Measurements from ENCODE around the gene TBXA2R. TPM values are rescaled to one million over a fixed set of nuclear protein-coding genes. Genes with fewer than 3 reads are reported as not detected.
A peak's percentile ranks its signal among the peaks of the same experiment; 100 is the strongest.
"Not testable (repeated sequence)": the region's sequence is repeated elsewhere in the genome, so short reads cannot be mapped to it uniquely, and the experiment has no call there.

TBXA2R gene
- total RNA-seq, 1 donor from 2014 or later: 0.42 TPM

DNA sequence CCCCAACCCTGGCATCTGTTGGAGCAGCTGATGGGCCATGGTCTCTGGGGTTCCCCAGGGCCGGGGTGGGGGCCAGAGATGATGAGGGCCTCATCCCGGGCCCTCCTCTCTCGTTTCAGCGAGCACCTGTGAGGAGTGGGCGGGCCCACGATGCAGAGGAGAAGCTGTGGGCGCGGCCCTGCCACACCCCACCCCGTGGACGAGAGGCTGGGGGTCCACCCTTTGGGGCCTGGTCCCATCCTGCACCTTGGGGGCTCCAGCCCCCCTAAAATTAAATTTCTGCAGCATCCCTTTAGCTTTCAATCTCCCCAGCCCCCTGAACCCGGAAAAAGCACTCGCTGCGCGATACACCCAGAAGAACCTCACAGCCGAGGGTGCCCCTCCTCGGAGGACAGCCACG, 28.3 kb downstream of the TBXA2R start:
- Mint-ChIP-seq H3K27ac (no peak overlapping the region), H3K9me3 (no peaks in the 10 kb centered on the region), H3K4me3 (no peak overlapping the region), H3K27me3 (peaks cover 1% of the 10 kb centered on the region), H3K36me3 (ENCODE audit: low read depth) (peaks cover 16% of the 10 kb centered on the region), H3K4me1 (peaks cover 4% of the 10 kb centered on the region)
- no peak for DNase-seq
- intact Hi-C loops (cut with micrococcal nuclease): no loop called here

DNA sequence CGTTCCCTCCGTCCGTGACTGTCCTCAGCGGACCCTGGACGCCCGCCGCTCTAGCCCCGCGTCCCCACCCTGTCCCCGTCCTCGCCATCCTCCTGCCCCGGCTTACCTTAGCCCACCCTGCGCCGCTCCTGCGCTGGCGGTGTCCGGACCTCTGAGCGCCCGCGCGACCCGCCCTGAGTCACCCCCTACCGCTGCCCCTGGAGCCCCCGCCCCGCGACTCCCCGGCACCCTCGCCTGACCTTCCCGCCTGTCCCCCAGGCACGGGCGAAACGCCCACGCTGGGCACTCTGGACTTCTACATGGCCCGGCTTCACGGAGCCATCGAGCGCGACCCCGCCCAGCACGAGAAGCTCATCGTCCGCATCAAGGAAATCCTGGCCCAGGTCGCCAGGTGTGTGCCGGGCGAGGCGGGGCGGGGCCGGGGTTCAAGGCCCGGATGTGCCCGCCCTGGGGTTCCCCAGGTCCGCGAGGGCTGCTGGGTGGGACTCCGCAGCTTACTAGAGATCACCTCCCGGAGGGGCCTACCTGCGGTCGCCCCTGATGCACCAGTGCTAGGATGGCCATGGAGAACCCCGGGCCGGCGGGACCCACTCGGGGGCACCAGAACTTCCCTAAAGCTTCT, 28.8 kb downstream of the TBXA2R start:
- Mint-ChIP-seq H3K9me3 (no peaks in the 10 kb centered on the region), H3K4me1 (peaks cover 4% of the 10 kb centered on the region), H3K27ac (no peak overlapping the region), H3K4me3 (no peak overlapping the region), H3K27me3 (no peaks in the 10 kb centered on the region), H3K36me3 (ENCODE audit: low read depth) (peaks cover 16% of the 10 kb centered on the region)
- intact Hi-C loops (cut with micrococcal nuclease): no loop called here
- DNase-seq: no peak

DNA sequence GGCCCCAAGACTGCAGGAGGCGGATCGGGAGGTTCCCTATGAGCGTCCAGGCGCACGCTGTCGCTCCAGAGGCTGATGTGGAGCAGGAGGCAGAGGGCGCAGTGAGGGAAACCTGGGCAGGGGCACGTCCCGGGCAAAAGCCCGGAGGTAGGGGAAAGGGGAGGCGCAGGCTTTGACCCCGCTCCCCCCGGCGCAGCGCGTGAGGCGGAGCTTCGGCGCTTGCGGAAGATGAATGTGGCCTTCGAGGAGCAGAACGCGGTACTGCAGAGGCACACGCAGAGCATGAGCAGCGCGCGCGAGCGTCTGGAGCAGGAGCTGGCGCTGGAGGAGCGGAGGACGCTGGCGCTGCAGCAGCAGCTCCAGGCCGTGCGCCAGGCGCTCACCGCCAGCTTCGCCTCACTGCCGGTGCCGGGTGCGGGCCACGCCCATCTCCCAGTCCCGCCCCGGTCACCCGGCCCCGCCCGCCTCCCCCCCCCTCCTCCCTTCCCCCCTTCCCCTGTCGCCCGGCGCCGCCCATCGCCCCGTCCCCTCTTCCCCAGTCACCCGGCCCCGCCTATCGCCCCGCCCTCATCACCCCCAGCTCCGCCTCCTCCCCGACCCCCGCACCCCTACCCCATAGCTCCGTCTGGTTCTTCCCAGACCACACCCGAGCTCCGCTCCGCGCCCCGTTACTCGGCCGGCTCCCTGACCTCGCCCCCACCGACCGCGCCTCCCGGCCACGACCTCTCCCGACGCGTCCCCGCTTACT, 29.8 kb downstream of the TBXA2R start:
- Mint-ChIP-seq H3K4me1 (peaks cover 8% of the 10 kb centered on the region), H3K9me3 (no peaks in the 10 kb centered on the region), H3K27ac (no peak overlapping the region), H3K4me3 (no peak overlapping the region), H3K36me3 (ENCODE audit: low read depth) (peaks cover 16% of the 10 kb centered on the region), H3K27me3 (no peaks in the 10 kb centered on the region)
- intact Hi-C loops (cut with micrococcal nuclease): no loop called here
- no peak for DNase-seq

DNA sequence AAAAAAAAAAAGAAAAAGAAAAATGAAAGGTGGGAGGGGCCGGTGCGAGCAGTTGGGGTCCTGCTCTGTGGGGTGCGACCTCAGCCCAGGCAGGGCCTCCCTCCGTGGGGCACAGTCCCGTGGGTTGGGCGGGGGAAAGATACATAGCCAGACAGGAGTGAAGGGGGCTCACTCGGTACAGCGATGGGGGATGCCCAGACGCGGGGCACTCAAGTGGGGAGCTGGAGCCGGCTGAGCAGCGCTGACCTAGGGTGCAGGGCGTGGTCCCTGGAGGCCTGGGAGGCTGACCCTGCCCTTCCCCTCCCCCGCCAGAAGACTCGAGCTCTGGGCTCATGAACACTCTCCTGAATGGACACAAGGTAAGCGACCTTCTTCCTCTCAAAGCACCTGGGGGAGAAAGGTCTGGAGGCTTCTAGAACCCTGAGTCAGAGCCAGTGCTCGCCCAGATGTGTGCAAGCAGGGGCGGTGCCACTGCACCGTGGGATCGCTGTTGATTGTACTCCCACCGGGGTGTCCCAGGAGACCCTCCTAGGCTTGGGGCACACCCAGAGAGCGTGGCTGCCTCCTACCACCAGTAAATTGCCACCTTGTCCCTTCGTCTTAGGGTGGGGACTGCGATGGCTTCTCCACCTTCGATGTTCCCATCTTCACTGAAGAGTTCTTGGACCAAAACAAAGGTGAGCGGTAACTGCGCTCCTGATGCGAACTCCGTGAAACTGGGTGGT, 30.6 kb downstream of the TBXA2R start:
- no peak for DNase-seq
- intact Hi-C loops (cut with micrococcal nuclease): no loop called here
- Mint-ChIP-seq H3K27ac (no peak overlapping the region), H3K4me3 (no peak overlapping the region), H3K27me3 (no peaks in the 10 kb centered on the region), H3K9me3 (no peaks in the 10 kb centered on the region), H3K36me3 (ENCODE audit: low read depth) (peaks cover 16% of the 10 kb centered on the region), H3K4me1 (peaks cover 11% of the 10 kb centered on the region)

DNA sequence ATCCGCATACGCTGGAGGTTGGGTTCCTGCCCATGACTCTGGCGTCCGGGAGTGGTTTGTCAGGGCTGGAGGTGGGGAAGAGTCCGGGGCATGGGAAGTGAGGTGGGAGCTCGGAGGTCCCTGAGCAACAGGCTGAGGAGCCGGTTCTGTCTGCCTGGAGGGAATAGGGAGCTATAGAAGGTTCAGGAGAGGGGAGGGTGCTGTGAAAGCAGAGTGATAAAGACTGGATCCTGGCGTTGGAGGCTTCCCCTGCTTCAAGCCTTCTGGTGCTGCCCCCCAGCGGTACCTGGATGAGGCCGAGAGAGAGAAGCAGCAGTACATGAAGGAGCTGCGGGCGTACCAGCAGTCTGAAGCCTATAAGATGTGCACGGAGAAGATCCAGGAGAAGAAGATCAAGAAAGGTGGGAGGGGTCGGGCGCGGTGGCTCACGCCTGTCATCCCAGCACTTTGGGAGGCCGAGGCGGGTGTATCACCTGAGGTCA, 31.4 kb downstream of the TBXA2R start:
- no peak overlapping the region for H3K27ac Mint-ChIP-seq
- H3K36me3 Mint-ChIP-seq (ENCODE audit: low read depth): peaks cover 16% of the 10 kb centered on the region
- intact Hi-C loops (cut with micrococcal nuclease): no loop called here
- H3K4me1 Mint-ChIP-seq: peaks cover 13% of the 10 kb centered on the region
- H3K27me3 Mint-ChIP-seq: no peaks in the 10 kb centered on the region
- no peaks in the 10 kb centered on the region for H3K9me3 Mint-ChIP-seq
- no peak overlapping the region for H3K4me3 Mint-ChIP-seq
- peak; percentile 70 for DNase-seq

DNA sequence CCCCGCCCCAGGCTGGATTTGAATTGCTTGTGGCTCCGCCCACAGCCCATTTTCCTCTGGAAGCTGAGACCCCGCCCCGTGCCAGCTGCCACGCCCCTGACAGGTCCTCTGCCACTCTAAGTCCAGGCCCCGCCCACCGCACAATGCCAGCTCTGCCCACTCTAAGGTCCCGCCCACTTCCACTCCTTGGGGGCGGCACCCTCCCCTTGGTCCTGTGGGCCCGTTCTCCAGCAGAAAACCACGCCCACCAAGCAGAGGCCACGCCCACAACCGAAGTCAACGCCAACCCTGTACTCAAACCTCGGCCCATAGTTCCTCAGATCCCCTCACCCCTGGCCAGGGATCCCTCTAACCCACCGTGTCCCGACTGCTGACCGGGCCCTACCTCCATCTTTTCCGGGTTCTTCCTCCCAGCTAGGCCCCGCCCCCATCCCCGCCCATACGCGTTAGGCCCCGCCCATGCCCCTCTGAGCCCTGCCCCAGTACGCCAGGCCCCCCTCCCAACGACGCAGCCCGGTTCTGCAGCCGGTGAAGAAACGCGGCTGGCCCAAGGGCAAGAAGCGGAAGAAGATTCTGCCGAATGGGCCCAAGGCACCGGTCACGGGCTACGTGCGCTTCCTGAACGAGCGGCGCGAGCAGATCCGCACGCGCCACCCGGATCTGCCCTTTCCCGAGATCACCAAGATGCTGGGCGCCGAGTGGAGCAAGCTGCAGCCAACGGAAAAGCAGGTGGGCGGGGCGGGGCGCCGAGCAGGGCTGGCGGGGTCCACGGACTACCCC, 32.6 kb downstream of the TBXA2R start:
- intact Hi-C loops (cut with micrococcal nuclease): loop anchor here (2.0 kb wide), 2 partner anchors 53 to 187 kb away; partner anchors contain the start of genes APBA3 and CACTIN
- peak overlapping the region; percentile 83 for H3K4me3 Mint-ChIP-seq
- H3K27me3 Mint-ChIP-seq: no peaks in the 10 kb centered on the region
- peaks cover 16% of the 10 kb centered on the region for H3K36me3 Mint-ChIP-seq (ENCODE audit: low read depth)
- DNase-seq: peak; percentile 97
- H3K4me1 Mint-ChIP-seq: peaks cover 11% of the 10 kb centered on the region
- H3K27ac Mint-ChIP-seq: peak overlapping the region; percentile 79
- no peaks in the 10 kb centered on the region for H3K9me3 Mint-ChIP-seq

DNA sequence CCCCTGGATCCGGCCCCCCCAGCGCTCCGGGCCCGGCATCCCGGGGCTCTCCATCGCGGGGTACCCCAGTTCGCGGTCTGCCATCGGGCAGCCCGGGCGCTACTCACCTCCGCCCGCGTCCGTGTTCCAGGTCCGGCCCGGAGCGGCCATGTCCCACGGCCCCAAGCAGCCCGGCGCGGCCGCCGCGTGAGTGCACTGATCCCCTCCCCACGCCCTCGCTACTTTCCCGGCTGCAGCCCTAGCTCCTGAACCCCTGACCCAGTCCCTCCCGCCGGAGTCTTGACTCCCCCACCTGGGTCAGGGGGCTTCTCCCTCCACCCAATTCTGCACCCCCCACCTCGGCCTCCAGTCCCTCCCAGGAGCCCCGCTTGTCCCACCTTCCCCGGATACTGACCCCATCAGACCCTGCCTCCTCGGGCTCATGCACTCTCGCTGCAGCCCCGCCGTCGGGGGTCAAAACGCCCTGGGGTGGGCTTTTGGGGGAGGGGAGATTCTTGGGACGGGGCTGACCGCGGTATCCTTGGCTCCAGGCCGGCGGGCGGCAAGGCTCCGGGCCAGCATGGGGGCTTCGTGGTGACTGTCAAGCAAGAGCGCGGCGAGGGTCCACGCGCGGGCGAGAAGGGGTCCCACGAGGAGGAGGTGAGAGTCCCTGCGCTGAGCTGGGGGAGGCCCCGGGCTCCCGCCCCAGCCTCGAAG, 33.4 kb downstream of the TBXA2R start:
- peaks cover 14% of the 10 kb centered on the region for H3K36me3 Mint-ChIP-seq (ENCODE audit: low read depth)
- peak overlapping the region; percentile 79 for H3K27ac Mint-ChIP-seq
- H3K4me3 Mint-ChIP-seq: peak overlapping the region; percentile 83
- no peak for DNase-seq
- no peaks in the 10 kb centered on the region for H3K9me3 Mint-ChIP-seq
- intact Hi-C loops (cut with micrococcal nuclease): loop anchor here (2.0 kb wide), 2 partner anchors 53 to 187 kb away; partner anchors contain the start of genes APBA3 and CACTIN
- H3K4me1 Mint-ChIP-seq: peaks cover 11% of the 10 kb centered on the region
- H3K27me3 Mint-ChIP-seq: no peaks in the 10 kb centered on the region

DNA sequence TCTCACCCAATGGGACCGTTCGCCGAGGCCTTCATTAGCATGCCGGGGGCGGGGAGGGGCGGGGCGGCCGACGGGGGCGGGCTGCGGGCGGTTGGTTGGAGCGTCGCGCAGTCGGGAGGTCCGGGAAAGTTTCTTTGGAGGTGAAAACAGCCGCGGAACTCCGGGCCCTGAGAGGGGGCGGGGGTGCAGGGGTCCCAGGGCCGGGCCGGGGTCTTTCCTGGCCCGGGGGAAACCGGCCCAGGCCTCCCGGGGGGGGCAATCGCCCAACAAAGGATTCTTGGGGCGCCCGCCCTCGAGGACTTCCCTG, 33.9 kb downstream of the TBXA2R start, which contains the start of gene HMG20B:
HMG20B (plus strand) TSS at position 90 of the 307 bp plus-strand sequence. CDS start 366 bp downstream, outside the sequence.
- peak within 1 kb of the TSS; percentile 83 for H3K4me3 Mint-ChIP-seq
- DNase-seq: no peak
- H3K4me1 Mint-ChIP-seq: peaks cover 11% of the 10 kb centered on the region
- peak within 1 kb of the TSS; percentile 81 for H3K27ac Mint-ChIP-seq
- peaks cover 14% of the 10 kb centered on the region for H3K36me3 Mint-ChIP-seq (ENCODE audit: low read depth)
- no peaks in the 10 kb centered on the region for H3K9me3 Mint-ChIP-seq
- intact Hi-C loops (cut with micrococcal nuclease): loop anchor here (1.0 to 2.0 kb wide), 3 partner anchors 16 to 188 kb away; partner anchors contain the start of genes APBA3, CACTIN and MFSD12
- H3K27me3 Mint-ChIP-seq: no peaks in the 10 kb centered on the region

DNA sequence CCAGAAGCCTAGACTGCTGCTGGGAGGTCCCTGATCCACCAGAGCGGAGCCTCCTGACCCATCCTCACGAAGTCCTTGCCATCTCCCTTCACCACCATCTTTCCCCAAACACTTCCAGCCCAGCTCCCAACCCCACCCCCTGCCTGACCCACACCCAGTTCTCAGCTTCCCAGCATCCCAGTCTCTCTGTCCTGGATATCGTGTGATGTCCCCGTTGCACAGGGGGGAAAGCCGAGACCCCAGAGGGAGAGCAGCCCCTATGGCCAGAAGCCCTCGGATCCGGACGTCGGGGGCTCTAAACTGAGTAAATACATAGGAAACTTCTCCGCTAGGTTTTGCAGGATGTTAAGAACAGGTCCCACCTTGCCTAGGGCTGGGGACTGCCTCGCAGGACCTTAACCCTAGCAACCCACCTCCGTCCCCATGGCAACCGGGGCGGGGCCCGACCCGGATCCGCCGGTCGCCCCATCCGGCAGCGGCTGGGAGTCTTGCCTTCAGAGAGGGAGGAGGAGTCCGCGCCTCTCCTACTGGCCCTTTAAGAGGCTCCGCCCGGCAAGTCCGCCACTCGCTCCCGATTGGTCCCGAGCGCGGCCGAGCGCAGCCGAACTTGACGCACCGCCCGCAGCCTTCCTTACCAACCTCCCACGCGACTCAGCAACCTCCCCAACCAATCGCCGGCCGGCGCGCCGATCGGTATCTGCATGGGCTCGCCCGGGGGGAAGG, 34.4 kb downstream of the TBXA2R start:
- Mint-ChIP-seq H3K4me3 (peak overlapping the region; percentile 83), H3K36me3 (ENCODE audit: low read depth) (peaks cover 14% of the 10 kb centered on the region), H3K4me1 (peaks cover 11% of the 10 kb centered on the region), H3K27ac (peak overlapping the region; percentile 81), H3K27me3 (no peaks in the 10 kb centered on the region), H3K9me3 (no peaks in the 10 kb centered on the region)
- intact Hi-C loops (cut with micrococcal nuclease): loop anchor here (1.0 to 2.0 kb wide), 3 partner anchors 15 to 189 kb away; partner anchors contain the start of genes APBA3, CACTIN and MFSD12
- DNase-seq: peak; percentile 99

DNA sequence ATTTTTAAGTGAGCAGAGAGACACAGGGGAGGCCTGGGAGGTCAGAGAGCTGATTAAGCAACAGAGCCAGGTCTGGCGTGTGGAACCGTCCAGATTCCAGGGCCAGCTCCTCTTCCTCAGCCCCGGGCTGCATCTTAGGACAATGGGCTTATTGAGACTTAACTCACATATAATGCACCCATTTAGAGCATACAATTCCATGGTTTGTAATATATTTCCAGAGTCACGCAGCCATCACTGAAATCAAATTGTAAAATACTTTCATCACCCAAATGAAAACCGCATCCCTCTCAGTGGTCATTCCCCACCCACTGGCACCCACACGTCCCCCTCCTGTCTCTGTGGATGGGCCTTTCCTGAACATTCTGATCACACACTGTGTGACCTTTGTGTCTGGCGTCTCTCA, 36.1 kb downstream of the TBXA2R start:
- H3K36me3 Mint-ChIP-seq (ENCODE audit: low read depth): peaks cover 11% of the 10 kb centered on the region
- DNase-seq: no peak
- H3K9me3 Mint-ChIP-seq: no peaks in the 10 kb centered on the region
- H3K27me3 Mint-ChIP-seq: no peaks in the 10 kb centered on the region
- H3K4me3 Mint-ChIP-seq: peak overlapping the region; percentile 20
- H3K4me1 Mint-ChIP-seq: peaks cover 11% of the 10 kb centered on the region
- intact Hi-C loops (cut with micrococcal nuclease): no loop called here
- H3K27ac Mint-ChIP-seq: no peak overlapping the region

DNA sequence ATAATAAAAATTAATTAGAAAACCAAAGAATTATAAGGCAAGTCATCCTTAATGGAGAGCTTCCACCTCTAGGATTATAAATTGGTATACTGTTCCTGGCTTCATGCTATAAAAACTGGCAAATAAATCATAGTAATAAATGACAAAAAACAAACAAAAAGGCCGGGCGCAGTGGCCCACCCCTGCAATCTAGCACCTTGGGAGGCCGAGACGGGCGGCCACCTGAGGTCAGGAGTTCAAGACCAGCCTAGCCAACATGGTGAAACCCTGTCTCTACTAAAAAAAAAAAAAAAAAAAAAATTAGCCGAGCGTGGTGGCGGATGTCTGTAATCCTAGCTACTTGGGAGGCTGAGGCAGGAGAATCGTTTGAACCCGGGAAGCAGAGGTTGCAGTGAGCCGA, 36.6 kb downstream of the TBXA2R start:
- H3K27ac Mint-ChIP-seq: not testable (repeated sequence)

DNA sequence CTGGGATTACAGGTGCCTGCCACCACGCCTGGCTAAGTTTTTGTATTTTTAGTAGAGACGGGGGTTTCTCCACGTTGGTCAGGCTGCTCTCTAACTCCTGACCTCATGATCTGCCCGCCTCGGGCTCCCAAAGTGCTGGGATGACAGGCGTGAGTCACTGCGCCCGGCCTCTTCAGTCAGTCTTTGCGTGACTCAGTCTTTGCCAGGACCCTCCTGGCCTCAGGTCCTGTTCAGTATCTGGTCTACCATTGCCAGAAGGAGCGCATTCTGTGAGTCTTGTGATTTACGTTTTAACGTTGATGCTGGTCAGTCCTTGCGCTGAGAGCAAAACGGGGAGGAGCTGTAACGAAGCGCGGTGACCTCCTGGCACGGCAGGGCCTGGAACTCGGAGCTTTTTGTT, 41.5 kb downstream of the TBXA2R start:
- DNase-seq: no peak
- Mint-ChIP-seq H3K9me3 (no peaks in the 10 kb centered on the region), H3K27me3 (no peaks in the 10 kb centered on the region), H3K4me1 (no peaks in the 10 kb centered on the region), H3K36me3 (ENCODE audit: low read depth) (no peaks in the 10 kb centered on the region), H3K27ac (no peak overlapping the region), H3K4me3 (no peak overlapping the region)
- intact Hi-C loops (cut with micrococcal nuclease): no loop called here

More for the DNA sequence above, 36.6 kb downstream of the TBXA2R start:
- H3K4me3 Mint-ChIP-seq; H3K9me3 Mint-ChIP-seq; H3K36me3 Mint-ChIP-seq (ENCODE audit: low read depth); H3K27me3 Mint-ChIP-seq; DNase-seq; intact Hi-C loops (cut with micrococcal nuclease): not testable (repeated sequence)
- H3K4me1 Mint-ChIP-seq: peaks cover 11% of the 10 kb centered on the region
